Astrocyte (in vitro differentiated cells and primary cell): Measurements from ENCODE around the gene HIPK2. TPM values are rescaled to one million over a fixed set of nuclear protein-coding genes. Genes with fewer than 3 reads are reported as not detected.

Experiments used
- DNase-seq: peaks from one replicate; pipeline ENCODE4 v3.0.0-alpha.2; 2010; ENCODE audit warnings: low read depth
- FAIRE-seq: peaks from 2 replicates; lab custom pipeline; 2011; peaks lifted over from hg19 to GRCh38; lab: Jason Lieb, UNC
- H2AFZ ChIP-seq: 2 replicates; pipeline ENCODE4 v1.6.0; 2012; ENCODE audit warnings: low read depth, low read length, inconsistent platforms
- H3K27ac ChIP-seq: 2 replicates; pipeline ENCODE4 v1.5.1; 2011; ENCODE audit warnings: low read depth, low read length, inconsistent platforms
- H3K27me3 ChIP-seq: 2 replicates; pipeline ENCODE4 v1.6.0; 2011; ENCODE audit warnings: low read length, inconsistent platforms; ENCODE audit not compliant: insufficient read depth
- H3K36me3 ChIP-seq: 2 replicates; pipeline ENCODE4 v1.5.1; 2011; ENCODE audit warnings: low read length, inconsistent platforms; ENCODE audit not compliant: insufficient read depth
- H3K4me1 ChIP-seq: 2 replicates; pipeline ENCODE4 v1.5.1; 2011; ENCODE audit warnings: low read length, inconsistent platforms; ENCODE audit not compliant: insufficient read depth
- H3K4me2 ChIP-seq: 2 replicates; pipeline ENCODE4 v1.6.0; 2012; ENCODE audit warnings: low read length, inconsistent platforms
- H3K4me3 ChIP-seq: 2 replicates; pipeline ENCODE4 v1.5.1; 2011; ENCODE audit warnings: low read depth, mild to moderate bottlenecking, low read length, inconsistent platforms; ENCODE audit not compliant: insufficient read depth
- H3K79me2 ChIP-seq: 2 replicates; pipeline ENCODE4 v1.6.0; 2012; ENCODE audit warnings: mild to moderate bottlenecking, low read length, inconsistent platforms; ENCODE audit not compliant: insufficient read depth
- H3K9ac ChIP-seq: 2 replicates; pipeline ENCODE4 v1.6.0; 2012; ENCODE audit warnings: mild to moderate bottlenecking, low read length, inconsistent platforms
- H3K9me3 ChIP-seq: 2 replicates; pipeline ENCODE4 v1.5.1; 2012; ENCODE audit warnings: low read depth, mild to moderate bottlenecking, low read length, inconsistent platforms; ENCODE audit not compliant: insufficient read depth
- H4K20me1 ChIP-seq: 2 replicates; pipeline ENCODE4 v1.6.0; 2012; ENCODE audit warnings: low read length, inconsistent platforms; ENCODE audit not compliant: insufficient read depth
- H3K27ac Mint-ChIP-seq: one replicate; pipeline ENCODE4 v1.8.0; 2021; ENCODE audit warnings: mild to moderate bottlenecking, mixed read lengths; ENCODE audit not compliant: unreplicated experiment
- H3K27me3 Mint-ChIP-seq: one replicate; pipeline ENCODE4 v1.8.0; 2021; ENCODE audit warnings: low read depth, mixed read lengths; ENCODE audit not compliant: unreplicated experiment
- H3K36me3 Mint-ChIP-seq: one replicate; pipeline ENCODE4 v1.8.0; 2021; ENCODE audit warnings: low read depth, mixed read lengths; ENCODE audit not compliant: unreplicated experiment
- H3K4me1 Mint-ChIP-seq: one replicate; pipeline ENCODE4 v1.8.0; 2021; ENCODE audit warnings: low read depth, mixed read lengths; ENCODE audit not compliant: unreplicated experiment
- H3K4me3 Mint-ChIP-seq: one replicate; pipeline ENCODE4 v1.8.0; 2021; ENCODE audit warnings: mild to moderate bottlenecking, moderate library complexity, mixed read lengths; ENCODE audit not compliant: unreplicated experiment
- H3K9me3 Mint-ChIP-seq: one replicate; pipeline ENCODE4 v1.8.0; 2021; ENCODE audit warnings: mild to moderate bottlenecking, mixed read lengths; ENCODE audit not compliant: unreplicated experiment
- EZH2 ChIP-seq: IDR thresholded peaks from 2 replicates; pipeline ENCODE4 v1.6.1; 2012; ENCODE audit warnings: mild to moderate bottlenecking, low read length, inconsistent platforms; ENCODE audit not compliant: insufficient read depth
- total RNA-seq: library from RNA; stranded (reverse); gene quantifications from 2 replicates; pipeline ENCODE4 v1.2.1, GENCODE V29; 2021
- TF ChIP-seq, protein P1 (sequence below): IDR thresholded peaks from 2 replicates; pipeline ENCODE4 v1.5.1; 2011; ENCODE audit warnings: low read depth, mild to moderate bottlenecking, inconsistent platforms, low read length, moderate library complexity; ENCODE audit not compliant: insufficient read depth

Gene HIPK2
- total RNA-seq, 1 donor from 2014 or later: 35.8 TPM

DNA sequence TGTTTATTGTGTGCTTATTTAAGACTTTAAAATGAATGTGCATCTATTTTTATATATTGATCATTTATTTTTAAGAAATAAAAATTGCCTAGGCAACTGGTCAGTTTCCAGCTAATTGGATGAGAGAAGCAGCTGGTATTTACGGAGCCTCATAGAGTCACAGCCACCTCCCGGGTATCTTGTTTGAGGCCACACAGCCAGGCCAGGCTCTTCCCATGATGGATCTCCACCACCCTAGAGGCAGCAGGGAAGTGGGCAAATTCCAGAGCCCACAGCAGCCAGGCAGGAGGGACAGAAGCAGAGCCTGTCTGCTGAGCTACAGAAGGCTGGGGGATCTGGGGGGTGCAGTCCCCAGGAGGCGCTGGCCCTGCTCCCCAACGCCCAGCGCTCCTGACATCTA is 192.8 kb downstream of the HIPK2 start:
- Histone ChIP-seq H3K36me3 (peaks cover 32% of the 10 kb centered on the region), H2AFZ (no peak overlapping the region), H3K9me3 (no peaks in the 10 kb centered on the region), H4K20me1 (peaks cover 4% of the 10 kb centered on the region), H3K4me1 (no peaks in the 10 kb centered on the region), H3K27ac (no peak overlapping the region), H3K27me3 (no peaks in the 10 kb centered on the region), H3K4me3 (no peak overlapping the region), H3K4me2 (no peak overlapping the region), H3K79me2 (no peaks in the 10 kb centered on the region), H3K9ac (no peak overlapping the region)
- Mint-ChIP-seq H3K4me1 (peaks cover 4% of the 10 kb centered on the region), H3K27me3 (no peaks in the 10 kb centered on the region), H3K36me3 (peaks cover 17% of the 10 kb centered on the region), H3K4me3 (no peak overlapping the region), H3K9me3 (no peaks in the 10 kb centered on the region), H3K27ac (no peak overlapping the region)
- no peak for FAIRE-seq
- TF ChIP-seq, protein P1, sequence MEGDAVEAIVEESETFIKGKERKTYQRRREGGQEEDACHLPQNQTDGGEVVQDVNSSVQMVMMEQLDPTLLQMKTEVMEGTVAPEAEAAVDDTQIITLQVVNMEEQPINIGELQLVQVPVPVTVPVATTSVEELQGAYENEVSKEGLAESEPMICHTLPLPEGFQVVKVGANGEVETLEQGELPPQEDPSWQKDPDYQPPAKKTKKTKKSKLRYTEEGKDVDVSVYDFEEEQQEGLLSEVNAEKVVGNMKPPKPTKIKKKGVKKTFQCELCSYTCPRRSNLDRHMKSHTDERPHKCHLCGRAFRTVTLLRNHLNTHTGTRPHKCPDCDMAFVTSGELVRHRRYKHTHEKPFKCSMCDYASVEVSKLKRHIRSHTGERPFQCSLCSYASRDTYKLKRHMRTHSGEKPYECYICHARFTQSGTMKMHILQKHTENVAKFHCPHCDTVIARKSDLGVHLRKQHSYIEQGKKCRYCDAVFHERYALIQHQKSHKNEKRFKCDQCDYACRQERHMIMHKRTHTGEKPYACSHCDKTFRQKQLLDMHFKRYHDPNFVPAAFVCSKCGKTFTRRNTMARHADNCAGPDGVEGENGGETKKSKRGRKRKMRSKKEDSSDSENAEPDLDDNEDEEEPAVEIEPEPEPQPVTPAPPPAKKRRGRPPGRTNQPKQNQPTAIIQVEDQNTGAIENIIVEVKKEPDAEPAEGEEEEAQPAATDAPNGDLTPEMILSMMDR: no peak
- no peak for TF ChIP-seq EZH2
- DNase-seq: no peak

DNA sequence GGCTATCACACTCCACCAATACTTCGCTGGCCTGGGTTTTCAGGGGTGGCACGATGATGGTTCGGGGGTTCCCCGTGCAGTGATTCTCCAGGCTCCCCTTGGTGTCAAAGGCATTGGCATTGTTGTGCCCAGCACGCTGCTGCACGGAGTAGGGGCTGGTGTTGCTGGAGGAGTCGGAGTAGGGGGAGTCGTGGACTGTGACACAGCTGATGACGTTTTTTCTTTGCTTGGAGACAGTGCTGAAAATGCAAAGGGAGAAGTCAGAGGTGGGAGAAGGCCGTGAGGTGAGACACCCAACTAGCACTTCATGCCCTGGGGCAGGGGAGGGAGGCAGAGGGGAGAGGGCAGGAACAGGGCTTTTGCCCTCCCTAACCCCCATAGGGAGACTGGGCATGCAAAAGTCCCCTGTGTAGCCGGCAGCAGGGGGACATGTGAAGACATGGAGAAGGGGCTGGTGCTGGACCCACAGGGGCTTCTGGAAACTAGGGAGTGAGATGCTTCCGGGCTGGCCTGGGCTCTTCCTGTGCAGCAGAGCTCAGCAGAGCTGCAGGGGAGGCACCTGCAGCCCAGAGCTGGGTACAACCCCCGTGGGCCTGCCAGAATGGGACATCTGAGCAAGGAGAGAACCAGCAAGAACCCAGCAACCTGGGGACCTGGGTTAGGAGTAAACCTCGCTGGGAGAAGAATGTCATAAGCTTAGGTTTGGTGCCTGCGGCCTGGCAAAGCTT is 193.8 kb downstream of the HIPK2 start:
- TF ChIP-seq, protein P1: no peak
- TF ChIP-seq EZH2: no peak
- Mint-ChIP-seq H3K27me3 (no peaks in the 10 kb centered on the region), H3K9me3 (no peaks in the 10 kb centered on the region), H3K36me3 (peaks cover 21% of the 10 kb centered on the region), H3K4me3 (no peak overlapping the region), H3K4me1 (peaks cover 4% of the 10 kb centered on the region), H3K27ac (no peak overlapping the region)
- Histone ChIP-seq H3K9me3 (no peaks in the 10 kb centered on the region), H4K20me1 (peaks cover 4% of the 10 kb centered on the region), H2AFZ (no peak overlapping the region), H3K27ac (no peak overlapping the region), H3K79me2 (no peaks in the 10 kb centered on the region), H3K4me2 (no peak overlapping the region), H3K27me3 (no peaks in the 10 kb centered on the region), H3K4me3 (no peak overlapping the region), H3K4me1 (no peaks in the 10 kb centered on the region), H3K9ac (no peak overlapping the region), H3K36me3 (peaks cover 28% of the 10 kb centered on the region)
- DNase-seq (no peak), FAIRE-seq (no peak)

DNA sequence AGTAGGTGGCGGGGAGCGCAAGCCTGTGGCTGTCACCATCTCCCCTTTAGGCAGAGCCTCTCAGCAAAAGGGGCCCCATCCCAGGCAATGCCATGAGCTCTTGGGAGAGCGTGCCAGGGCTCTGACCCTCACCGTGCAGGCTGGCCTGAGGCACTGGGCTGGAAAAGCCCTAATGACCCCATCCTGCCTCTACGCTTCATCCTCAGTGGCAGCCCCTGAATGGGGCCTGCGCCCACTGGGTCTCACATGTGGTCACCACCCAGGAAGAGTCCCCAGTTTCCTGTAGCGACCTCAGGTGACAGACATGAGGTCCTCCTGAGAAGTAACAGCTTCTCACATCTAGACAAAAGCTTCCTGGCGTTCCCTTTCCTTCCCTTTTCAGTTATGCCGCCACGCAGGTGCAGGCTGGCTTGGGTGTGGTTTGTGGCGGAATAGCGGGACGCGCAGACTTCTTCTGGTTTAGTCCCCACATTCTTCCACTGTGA is 195.1 kb downstream of the HIPK2 start:
- no peaks in the 10 kb centered on the region for H3K79me2 ChIP-seq
- H3K36me3 ChIP-seq: peaks cover 30% of the 10 kb centered on the region
- TF ChIP-seq EZH2: no peak
- FAIRE-seq (no peak), DNase-seq (no peak)
- H2AFZ ChIP-seq: no peak overlapping the region
- no peak overlapping the region for H3K4me3 ChIP-seq
- H3K4me3 Mint-ChIP-seq: no peak overlapping the region
- no peaks in the 10 kb centered on the region for H3K27me3 ChIP-seq
- H3K27ac ChIP-seq: no peak overlapping the region
- H3K9me3 ChIP-seq: no peaks in the 10 kb centered on the region
- no peaks in the 10 kb centered on the region for H3K9me3 Mint-ChIP-seq
- no peak overlapping the region for H3K9ac ChIP-seq
- H3K4me1 Mint-ChIP-seq: no peaks in the 10 kb centered on the region
- H3K36me3 Mint-ChIP-seq: peaks cover 20% of the 10 kb centered on the region
- H4K20me1 ChIP-seq: peaks cover 4% of the 10 kb centered on the region
- no peak overlapping the region for H3K4me2 ChIP-seq
- no peak overlapping the region for H3K27ac Mint-ChIP-seq
- H3K27me3 Mint-ChIP-seq: no peaks in the 10 kb centered on the region
- no peaks in the 10 kb centered on the region for H3K4me1 ChIP-seq
